ENCODE measurements around the gene TMEM158.

- TF ChIP-seq, protein P1, sequence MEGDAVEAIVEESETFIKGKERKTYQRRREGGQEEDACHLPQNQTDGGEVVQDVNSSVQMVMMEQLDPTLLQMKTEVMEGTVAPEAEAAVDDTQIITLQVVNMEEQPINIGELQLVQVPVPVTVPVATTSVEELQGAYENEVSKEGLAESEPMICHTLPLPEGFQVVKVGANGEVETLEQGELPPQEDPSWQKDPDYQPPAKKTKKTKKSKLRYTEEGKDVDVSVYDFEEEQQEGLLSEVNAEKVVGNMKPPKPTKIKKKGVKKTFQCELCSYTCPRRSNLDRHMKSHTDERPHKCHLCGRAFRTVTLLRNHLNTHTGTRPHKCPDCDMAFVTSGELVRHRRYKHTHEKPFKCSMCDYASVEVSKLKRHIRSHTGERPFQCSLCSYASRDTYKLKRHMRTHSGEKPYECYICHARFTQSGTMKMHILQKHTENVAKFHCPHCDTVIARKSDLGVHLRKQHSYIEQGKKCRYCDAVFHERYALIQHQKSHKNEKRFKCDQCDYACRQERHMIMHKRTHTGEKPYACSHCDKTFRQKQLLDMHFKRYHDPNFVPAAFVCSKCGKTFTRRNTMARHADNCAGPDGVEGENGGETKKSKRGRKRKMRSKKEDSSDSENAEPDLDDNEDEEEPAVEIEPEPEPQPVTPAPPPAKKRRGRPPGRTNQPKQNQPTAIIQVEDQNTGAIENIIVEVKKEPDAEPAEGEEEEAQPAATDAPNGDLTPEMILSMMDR (conservative IDR thresholded peaks at IDR 0.05 in 1 of 2, IDR thresholded peaks at IDR 0.05 in 1 of 2; ENCODE audit: extremely low read depth in 1 of 2, insufficient read depth in 1 of 2, low read depth in 1 of 2, low read length in 2 of 2), result no peak
- no peak for TF ChIP-seq EZH2 (IDR thresholded peaks at IDR 0.05; ENCODE audit: borderline replicate concordance, low read length)
These were observed 32.2 kb upstream of the TMEM158 start for GRCh38 chr3:45258317-45258716.
